K562 (cell line): ENCODE results near the gene PSMA5. TPM values are rescaled to one million over a fixed set of nuclear protein-coding genes. Genes with fewer than 3 reads are reported as not detected.

Experiments used
- ARID2 ChIP-seq: fragments of 450-650 bp; IDR thresholded peaks from 2 replicates; pipeline ENCODE4 v1.6.1; 2017; ENCODE audit warnings: antibody characterized with exemption, mild to moderate bottlenecking
- ESRRA ChIP-seq: fragments of 450-650 bp; IDR thresholded peaks from 2 replicates; pipeline ENCODE4 v1.6.1; 2014; ENCODE audit warnings: low read depth, mild to moderate bottlenecking, moderate library complexity, borderline replicate concordance
- FOS ChIP-seq: IDR thresholded peaks from 3 replicates; pipeline ENCODE4 v1.6.1; 2011; ENCODE audit not compliant: insufficient read length; ENCODE audit errors: extremely low read depth
- HNRNPLL ChIP-seq: fragments of 200-400 bp; formaldehyde crosslinking; IDR thresholded peaks from 2 replicates; pipeline ENCODE4 v1.6.1; 2017; ENCODE audit warnings: low read length, low read depth, mild to moderate bottlenecking; ENCODE audit not compliant: poor library complexity, severe bottlenecking
- HOMEZ ChIP-seq: fragments of 250-450 bp; sonication (Bioruptor Pico); IDR thresholded peaks from 2 replicates; pipeline ENCODE4 v1.4.0; 2020; ENCODE audit warnings: mild to moderate bottlenecking, moderate library complexity
- KLF1 ChIP-seq: fragments of 450-650 bp; IDR thresholded peaks from 2 replicates; pipeline ENCODE4 v1.6.1; 2016; ENCODE audit warnings: missing genetic modification characterization, missing compliant biosample characterization
- MECOM ChIP-seq: fragments of 250-450 bp; sonication (Bioruptor Pico); IDR thresholded peaks from 2 replicates; pipeline ENCODE4 v1.8.0; 2022; ENCODE audit warnings: inconsistent platforms
- MED1 ChIP-seq: sonication (generic); formaldehyde crosslinking; IDR thresholded peaks from 2 replicates; pipeline ENCODE4 v1.8.1; 2023; ENCODE audit warnings: missing genetic modification reagents, borderline replicate concordance
- MYNN ChIP-seq, 2 experiments: sonication (generic); formaldehyde crosslinking in 1 of 2; IDR thresholded peaks; 2 replicates each; pipeline versions ENCODE4 v1.5.0 to v1.6.1; 2016 to 2020; ENCODE audit warnings: antibody characterized with exemption in 1 of 2, missing genetic modification reagents in 1 of 2
- NFIX ChIP-seq: fragments of 250-450 bp; sonication (Bioruptor Pico); IDR thresholded peaks from 2 replicates; pipeline ENCODE4 v1.4.0; 2020; ENCODE audit warnings: low read depth, mild to moderate bottlenecking, moderate library complexity
- PTTG1 ChIP-seq: fragments of 450-650 bp; IDR thresholded peaks from 2 replicates; pipeline ENCODE4 v1.6.1; 2016; ENCODE audit warnings: low read depth, mild to moderate bottlenecking, missing genetic modification characterization, missing compliant biosample characterization
- RB1 ChIP-seq: fragments of 450-650 bp; IDR thresholded peaks from 2 replicates; pipeline ENCODE4 v1.6.1; 2017; ENCODE audit warnings: low read depth, mild to moderate bottlenecking
- RUNX1 ChIP-seq: sonication (generic); IDR thresholded peaks from 2 replicates; pipeline ENCODE4 v1.6.1; 2016; ENCODE audit warnings: antibody characterized with exemption, low read depth
- SIN3A ChIP-seq, 2 experiments: fragments of 150-350 bp in 1 of 2; IDR thresholded peaks; 2 replicates each; pipeline ENCODE4 v1.6.1; 2011 to 2016; ENCODE audit warnings: borderline replicate concordance in 2 of 2, low read depth in 2 of 2, low read length in 2 of 2, mild to moderate bottlenecking in 2 of 2, moderate library complexity in 2 of 2; ENCODE audit not compliant: control insufficient read depth in 1 of 2
- SOX6 ChIP-seq: fragments of 450-650 bp; IDR thresholded peaks from 2 replicates; pipeline ENCODE4 v1.6.1; 2014; ENCODE audit warnings: mild to moderate bottlenecking
- TAF1 ChIP-seq: IDR thresholded peaks from 2 replicates; pipeline ENCODE4 v1.6.1; 2011; ENCODE audit warnings: mild to moderate bottlenecking, low read length, moderate library complexity; ENCODE audit not compliant: insufficient read depth, control insufficient read depth, severe bottlenecking; ENCODE audit errors: extremely low read depth
- TAF15 ChIP-seq: fragments of 200-400 bp; formaldehyde crosslinking; IDR thresholded peaks from 2 replicates; pipeline ENCODE4 v1.6.1; 2017; ENCODE audit warnings: mild to moderate bottlenecking, low read depth, low read length, moderate library complexity
- TEAD1 ChIP-seq, 2 experiments: fragments of 450-650 bp in 1 of 2; sonication (generic) in 1 of 2; formaldehyde crosslinking; IDR thresholded peaks; 2 replicates each; pipeline versions ENCODE4 v1.4.0 to v1.8.0; 2020 to 2022; ENCODE audit warnings: mild to moderate bottlenecking in 2 of 2, missing genetic modification reagents in 1 of 2
- YY1 ChIP-seq, 3 experiments: IDR thresholded peaks; 2 replicates each; pipeline ENCODE4 v1.6.1; 2011; ENCODE audit warnings: low read length in 2 of 3, mild to moderate bottlenecking in 2 of 3, moderate library complexity in 2 of 3, borderline replicate concordance in 1 of 3, control low read depth in 1 of 3, low read depth in 1 of 3; ENCODE audit not compliant: insufficient read depth in 3 of 3, insufficient replicate concordance in 2 of 3, control insufficient read depth in 1 of 3, insufficient read length in 1 of 3; ENCODE audit errors: extremely low read depth in 1 of 3
- ZBTB17 ChIP-seq: fragments of 450-650 bp; formaldehyde crosslinking; IDR thresholded peaks from 2 replicates; pipeline ENCODE4 v1.4.0; 2020; ENCODE audit warnings: mild to moderate bottlenecking
- ZNF212 ChIP-seq: fragments of 450-650 bp; formaldehyde crosslinking; IDR thresholded peaks from 2 replicates; pipeline ENCODE4 v1.4.0; 2020; ENCODE audit warnings: mild to moderate bottlenecking
- ZNF354B ChIP-seq: fragments of 250-450 bp; sonication (Bioruptor Pico); IDR thresholded peaks from 2 replicates; pipeline ENCODE4 v1.4.0; 2020
- ZNF707 ChIP-seq: fragments of 250-450 bp; sonication (Bioruptor Pico); conservative IDR thresholded peaks from 2 replicates; pipeline ENCODE4 v1.8.0; 2022; ENCODE audit warnings: inconsistent platforms, mild to moderate bottlenecking, moderate library complexity
- ZSCAN32 ChIP-seq: fragments of 450-650 bp; formaldehyde crosslinking; IDR thresholded peaks from 2 replicates; pipeline ENCODE4 v1.4.0; 2020; ENCODE audit warnings: mild to moderate bottlenecking, moderate library complexity
- polyA plus RNA-seq, 8 experiments: library from polyadenylated mRNA; depleted of rRNA in 4 of 8; stranded (reverse) in 5 of 8; unstranded in 3 of 8; fragments of >200 nt; fragmentation: Nextera tagmentation in 2 of 8; fragmentation: Illumina TruSeq in 1 of 8; extraction: Ambion mirVana in 2 of 8; extraction: Trizol in 1 of 8; gene quantifications; 2 replicates each; pipeline versions ENCODE4 v1.2.1 to v1.2.3, GENCODE V29; 2011 to 2014; ENCODE audit warnings: inconsistent platforms in 1 of 8, missing spikeins in 1 of 8
- total RNA-seq, 7 experiments: library from RNA; depleted of rRNA in 6 of 7; stranded (reverse); fragments of >200 nt in 6 of 7; fragmentation: Illumina TruSeq in 2 of 7; extraction: Trizol in 2 of 7; gene quantifications; 2 replicates each; pipeline versions ENCODE4 v1.2.1 to v1.2.3, GENCODE V29; 2011 to 2021; ENCODE audit warnings: low replicate concordance in 1 of 7

The PSMA5 gene
- total and polyA plus RNA-seq, 9 of the 15 experiments (the other 6 are each of a cell fraction or from before 2014, with no cell fraction given) = 82.6 to 542 (median 287) TPM

GRCh38 chr1:109389638-109390341, 36.5 kb downstream of the PSMA5 start (continued):
- no peak; the same call in 1 of the 2 replicates for TF ChIP-seq ESRRA
- TF ChIP-seq FOS = peak; percentile 8
- peak in 1 of 3 experiments; percentile 73 for TF ChIP-seq YY1 (IDR thresholded peaks at IDR 0.05; ENCODE audit: borderline replicate concordance in 1 of 3, control insufficient read depth in 1 of 3, extremely low read depth in 1 of 3, insufficient read depth in 3 of 3, insufficient read length in 1 of 3, insufficient replicate concordance in 2 of 3, low read depth in 1 of 3, low read length in 2 of 3)
- TF ChIP-seq SOX6 = peak; percentile 79; the same call in 1 of the 2 replicates
- no peak for TF ChIP-seq KLF1 (tag)
- TF ChIP-seq MECOM (CRISPR knock-in tag) = 0 out of 2 replicates have a peak, but pooled peaks have one; percentile 21
- TF ChIP-seq NFIX (CRISPR knock-in tag) = no peak
- no peak for TF ChIP-seq RUNX1
- no peak for TF ChIP-seq PTTG1
- no peak for TF ChIP-seq MYNN (IDR thresholded peaks at IDR 0.05)
- TF ChIP-seq MYNN (CRISPR knock-in tag; IDR thresholded peaks at IDR 0.05) = no peak
- TF ChIP-seq ZNF707 (CRISPR knock-in tag) = no peak
- no peak; a peak in 1 of 4 replicates for TF ChIP-seq SIN3A (IDR thresholded peaks at IDR 0.05; ENCODE audit: borderline replicate concordance in 2 of 2, control insufficient read depth in 1 of 2, low read depth in 2 of 2, low read length in 2 of 2)
- no peak for TF ChIP-seq TEAD1 (CRISPR knock-in tag; IDR thresholded peaks at IDR 0.05)
- no peak for TF ChIP-seq RB1
- no peak for TF ChIP-seq TAF15
- peak; percentile 5; the same call in 1 of the 2 replicates for TF ChIP-seq ARID2
- TF ChIP-seq ZSCAN32 = no peak
- TF ChIP-seq ZBTB17 (CRISPR knock-in tag) = no peak; the same call in 1 of the 2 replicates
- peak; percentile 59 for TF ChIP-seq TAF1
- TF ChIP-seq MED1 (CRISPR knock-in tag) = no peak
- no peak for TF ChIP-seq HNRNPLL
- TF ChIP-seq ZNF354B (CRISPR knock-in tag) = no peak
- no peak for TF ChIP-seq HOMEZ (CRISPR knock-in tag)
- TF ChIP-seq ZNF212 (CRISPR knock-in tag) = 0 out of 2 replicates have a peak, but pooled peaks have one; percentile 47
